ES-I3 (cell line): Measurements from ENCODE around the gene KRT31.
"Not testable (repeated sequence)": the region's sequence is repeated elsewhere in the genome, so short reads cannot be mapped to it uniquely, and the experiment has no call there.

Experiments
- H3K36me3 ChIP-seq: 2 replicates; pipeline ENCODE4 v1.6.1; 2013; ENCODE audit warnings: mild to moderate bottlenecking, low read length, control low read depth, moderate library complexity; ENCODE audit not compliant: insufficient read depth
- H3K4me1 ChIP-seq: 2 replicates; pipeline ENCODE4 v1.6.1; 2013; ENCODE audit warnings: mild to moderate bottlenecking, control low read depth, low read length; ENCODE audit not compliant: insufficient read depth
- H3K9ac ChIP-seq: 2 replicates; pipeline ENCODE4 v1.6.1; 2013; ENCODE audit warnings: low read depth, mild to moderate bottlenecking, low read length, moderate library complexity
- H3K9me3 ChIP-seq: 2 replicates; pipeline ENCODE4 v1.6.1; 2013; ENCODE audit warnings: mild to moderate bottlenecking, low read length, moderate library complexity; ENCODE audit not compliant: control insufficient read depth, insufficient read depth

KRT31 gene

GRCh38 chr17:41396996-41397660 lies at the start of gene KRT31:
Gene KRT31 (minus strand): TSS chr17:41397608. CDS start chr17:41397539, 69 bp downstream.
- Histone ChIP-seq H3K36me3 (no peaks in the 10 kb centered on the region), H3K4me1 (no peaks in the 10 kb centered on the region), H3K9ac (no peak within 1 kb of the TSS), H3K9me3 (no peaks in the 10 kb centered on the region; the same call in 1 of the 2 replicates)

- no peaks in the 10 kb centered on the region for H3K4me1 ChIP-seq
- H3K9ac ChIP-seq: no peak overlapping the region
- H3K9me3 ChIP-seq: peaks cover 2% of the 10 kb centered on the region
- no peaks in the 10 kb centered on the region for H3K36me3 ChIP-seq
Measured at GRCh38 chr17:41446806-41447205, 49.4 kb upstream of the KRT31 start.

GRCh38 chr17:41444640-41445039 lies 47.2 kb upstream of the KRT31 start:
- no peaks in the 10 kb centered on the region for H3K4me1 ChIP-seq
- H3K36me3 ChIP-seq: no peaks in the 10 kb centered on the region
- no peak overlapping the region for H3K9ac ChIP-seq
- H3K9me3 ChIP-seq: no peaks in the 10 kb centered on the region

GRCh38 chr17:41444186-41444585 lies 46.8 kb upstream of the KRT31 start:
- H3K9me3 ChIP-seq: no peaks in the 10 kb centered on the region
- no peak overlapping the region for H3K9ac ChIP-seq
- H3K36me3 ChIP-seq: no peaks in the 10 kb centered on the region
- no peaks in the 10 kb centered on the region for H3K4me1 ChIP-seq

- H3K9ac ChIP-seq: no peak overlapping the region
- H3K9me3 ChIP-seq: no peaks in the 10 kb centered on the region
- H3K36me3 ChIP-seq: no peaks in the 10 kb centered on the region
Measured at GRCh38 chr17:41442739-41443138, 45.3 kb upstream of the KRT31 start.

GRCh38 chr17:41440531-41441033 lies 43.2 kb upstream of the KRT31 start, which contains the start of gene KRT38:
Gene KRT38 (minus strand): TSS chr17:41440983. CDS start chr17:41440921, 62 bp downstream.
- no peaks in the 10 kb centered on the region for H3K36me3 ChIP-seq
- no peaks in the 10 kb centered on the region for H3K9me3 ChIP-seq
- no peak within 1 kb of the TSS for H3K9ac ChIP-seq
- H3K4me1 ChIP-seq: no peaks in the 10 kb centered on the region

More at GRCh38 chr17:41442739-41443138, 45.3 kb upstream of the KRT31 start:
- H3K4me1 ChIP-seq: no peaks in the 10 kb centered on the region

- no peaks in the 10 kb centered on the region for H3K9me3 ChIP-seq
- no peak overlapping the region for H3K9ac ChIP-seq
- no peaks in the 10 kb centered on the region for H3K36me3 ChIP-seq
- H3K4me1 ChIP-seq: no peaks in the 10 kb centered on the region
Measured at GRCh38 chr17:41439375-41439774, 42.0 kb upstream of the KRT31 start.

- Histone ChIP-seq H3K4me1 (no peaks in the 10 kb centered on the region), H3K9ac (no peak overlapping the region), H3K9me3 (no peaks in the 10 kb centered on the region), H3K36me3 (no peaks in the 10 kb centered on the region)
Measured at GRCh38 chr17:41437769-41438168, 40.4 kb upstream of the KRT31 start.

GRCh38 chr17:41437254-41437653 lies 39.8 kb upstream of the KRT31 start:
- Histone ChIP-seq H3K4me1 (no peaks in the 10 kb centered on the region), H3K36me3 (no peaks in the 10 kb centered on the region), H3K9ac (no peak overlapping the region), H3K9me3 (no peaks in the 10 kb centered on the region)

GRCh38 chr17:41434415-41434814 lies 37.0 kb upstream of the KRT31 start:
- Histone ChIP-seq H3K36me3 (no peaks in the 10 kb centered on the region), H3K9me3 (no peaks in the 10 kb centered on the region), H3K9ac (no peak overlapping the region), H3K4me1 (no peaks in the 10 kb centered on the region)

- H3K9me3 ChIP-seq: no peaks in the 10 kb centered on the region
- no peaks in the 10 kb centered on the region for H3K36me3 ChIP-seq
- no peak overlapping the region for H3K9ac ChIP-seq
- H3K4me1 ChIP-seq: no peaks in the 10 kb centered on the region
Measured at GRCh38 chr17:41434005-41434404, 36.6 kb upstream of the KRT31 start.

- H3K9me3 ChIP-seq: no peaks in the 10 kb centered on the region
- no peak overlapping the region for H3K9ac ChIP-seq
- H3K4me1 ChIP-seq: no peaks in the 10 kb centered on the region
- no peaks in the 10 kb centered on the region for H3K36me3 ChIP-seq
Measured at GRCh38 chr17:41433586-41433985, 36.2 kb upstream of the KRT31 start.

GRCh38 chr17:41430376-41430775 lies 33.0 kb upstream of the KRT31 start:
- H3K36me3 ChIP-seq, H3K9me3 ChIP-seq, H3K9ac ChIP-seq, H3K4me1 ChIP-seq: not testable (repeated sequence)

GRCh38 chr17:41429667-41430066 lies 32.3 kb upstream of the KRT31 start:
- Histone ChIP-seq H3K9me3 (no peaks in the 10 kb centered on the region), H3K4me1 (no peaks in the 10 kb centered on the region), H3K36me3 (no peaks in the 10 kb centered on the region), H3K9ac (no peak overlapping the region)

GRCh38 chr17:41428591-41429291 lies 31.3 kb upstream of the KRT31 start:
- no peaks in the 10 kb centered on the region for H3K36me3 ChIP-seq
- no peaks in the 10 kb centered on the region for H3K9me3 ChIP-seq
- no peak overlapping the region for H3K9ac ChIP-seq
- no peaks in the 10 kb centered on the region for H3K4me1 ChIP-seq
